OCI-LY7 (cell line): Measurements from ENCODE around the gene MEOX1.

Experiments used
- EZH2phosphoT487 ChIP-seq: fragments of 200-600 bp; sonication (generic); IDR thresholded peaks from 2 replicates; pipeline ENCODE4 v1.6.1; 2018; ENCODE audit warnings: low read depth, borderline replicate concordance, mild to moderate bottlenecking, mixed run types, antibody characterized with exemption, low read length, moderate library complexity, mixed read lengths
- TF ChIP-seq, protein P1 (sequence below): fragments of 200-600 bp; sonication (generic); conservative IDR thresholded peaks from 2 replicates; pipeline ENCODE4 v1.5.1; 2014; ENCODE audit warnings: mild to moderate bottlenecking, antibody characterized with exemption, low read length, moderate library complexity, mixed read lengths

DNA sequence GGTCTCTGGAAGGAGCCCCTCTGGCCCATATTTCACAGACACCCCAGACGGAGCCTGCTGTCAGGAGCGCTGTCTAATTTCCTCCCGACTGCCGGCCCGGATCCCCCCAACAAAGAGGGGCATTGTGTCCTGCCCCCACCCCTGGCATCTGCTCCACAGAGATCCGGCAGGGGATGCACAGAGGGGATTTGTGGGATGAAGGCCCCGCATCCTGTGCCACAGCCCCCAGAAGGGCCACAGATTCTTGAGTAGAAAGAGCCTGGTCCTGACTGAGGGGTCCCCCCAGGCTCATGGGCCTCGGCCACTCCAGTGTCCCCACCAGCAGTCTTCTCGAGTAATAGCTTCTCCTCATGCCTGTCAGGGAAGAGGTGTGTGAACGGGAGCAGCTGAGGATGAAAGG lies 29.5 kb downstream of the MEOX1 start:
- TF ChIP-seq, protein P1, sequence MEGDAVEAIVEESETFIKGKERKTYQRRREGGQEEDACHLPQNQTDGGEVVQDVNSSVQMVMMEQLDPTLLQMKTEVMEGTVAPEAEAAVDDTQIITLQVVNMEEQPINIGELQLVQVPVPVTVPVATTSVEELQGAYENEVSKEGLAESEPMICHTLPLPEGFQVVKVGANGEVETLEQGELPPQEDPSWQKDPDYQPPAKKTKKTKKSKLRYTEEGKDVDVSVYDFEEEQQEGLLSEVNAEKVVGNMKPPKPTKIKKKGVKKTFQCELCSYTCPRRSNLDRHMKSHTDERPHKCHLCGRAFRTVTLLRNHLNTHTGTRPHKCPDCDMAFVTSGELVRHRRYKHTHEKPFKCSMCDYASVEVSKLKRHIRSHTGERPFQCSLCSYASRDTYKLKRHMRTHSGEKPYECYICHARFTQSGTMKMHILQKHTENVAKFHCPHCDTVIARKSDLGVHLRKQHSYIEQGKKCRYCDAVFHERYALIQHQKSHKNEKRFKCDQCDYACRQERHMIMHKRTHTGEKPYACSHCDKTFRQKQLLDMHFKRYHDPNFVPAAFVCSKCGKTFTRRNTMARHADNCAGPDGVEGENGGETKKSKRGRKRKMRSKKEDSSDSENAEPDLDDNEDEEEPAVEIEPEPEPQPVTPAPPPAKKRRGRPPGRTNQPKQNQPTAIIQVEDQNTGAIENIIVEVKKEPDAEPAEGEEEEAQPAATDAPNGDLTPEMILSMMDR: no peak
- no peak for TF ChIP-seq EZH2phosphoT487
